Measurements from ENCODE around the gene KDM4C.

The KDM4C gene

DNA sequence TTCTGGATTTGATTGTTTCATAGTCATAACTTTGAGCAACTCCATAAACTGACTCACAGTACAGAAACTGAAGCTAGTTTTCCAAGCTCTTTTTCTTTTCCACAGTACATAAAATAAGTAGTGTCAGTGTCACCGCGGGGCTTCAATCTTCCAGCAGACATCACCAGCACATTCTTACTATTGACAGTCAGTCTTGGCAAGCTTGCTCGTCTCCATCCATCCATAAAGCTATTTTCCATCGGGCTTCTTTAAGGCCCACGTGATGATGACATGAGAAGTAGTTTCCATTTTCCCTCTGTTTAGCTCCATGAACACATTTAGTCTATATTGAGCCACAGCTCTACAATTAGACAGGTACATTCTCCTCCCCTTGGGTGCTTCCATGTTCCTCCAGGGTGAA is 443.4 kb downstream of the KDM4C start:
- no peak for DNase-seq (ENCODE audit: low read depth in 1 of 2, low spot score in 1 of 2)

DNA sequence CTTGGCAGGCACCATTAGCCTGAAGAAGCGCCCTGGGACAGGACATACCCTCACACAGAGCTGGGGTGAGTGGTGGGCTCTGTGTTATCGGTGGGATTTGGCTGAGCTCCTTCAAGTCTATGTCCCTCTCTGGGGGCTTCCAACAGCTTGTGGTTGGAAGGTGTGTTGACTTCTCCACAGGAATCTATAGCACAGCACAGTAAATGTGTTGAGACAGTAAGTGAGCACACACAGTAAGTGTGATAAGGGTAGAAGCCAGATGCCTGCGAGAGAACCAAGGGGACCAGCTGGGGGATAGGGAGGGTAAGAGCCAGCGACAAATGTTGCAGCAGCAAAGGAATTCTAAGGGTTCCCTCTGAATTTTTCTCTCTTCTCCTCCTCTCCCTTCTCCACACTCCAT is 448.0 kb downstream of the KDM4C start:
- DNase-seq (ENCODE audit: low read depth in 1 of 2, low spot score in 1 of 2): no peak

DNA sequence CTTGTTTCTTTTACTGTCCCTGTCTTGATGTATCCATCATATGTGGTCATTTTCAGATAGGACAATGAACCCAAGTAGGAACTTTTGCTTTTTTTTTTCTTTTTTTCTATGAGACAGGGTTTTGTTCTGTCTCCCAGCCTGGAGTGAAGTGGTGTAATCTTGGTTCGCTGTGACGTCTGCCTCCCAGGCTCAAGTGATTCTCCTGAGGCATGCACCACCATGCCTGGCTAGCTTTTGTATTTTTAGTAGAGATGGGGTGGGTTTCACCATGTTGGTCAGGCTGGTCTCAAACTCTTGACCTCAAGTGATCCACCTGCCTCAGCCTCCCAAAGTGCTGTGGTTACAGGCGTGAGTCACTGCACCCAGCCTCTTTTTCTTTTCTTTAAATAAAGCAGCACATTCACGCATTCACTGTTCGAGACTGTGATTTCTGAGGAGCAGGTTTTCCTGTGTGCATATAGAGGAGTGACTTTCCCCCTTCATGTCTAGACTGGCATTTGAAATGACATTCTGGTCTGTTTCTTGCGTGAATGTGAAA is 448.5 kb downstream of the KDM4C start:
- DNase-seq (ENCODE audit: low read depth in 1 of 2, low spot score in 1 of 2): no peak

DNA sequence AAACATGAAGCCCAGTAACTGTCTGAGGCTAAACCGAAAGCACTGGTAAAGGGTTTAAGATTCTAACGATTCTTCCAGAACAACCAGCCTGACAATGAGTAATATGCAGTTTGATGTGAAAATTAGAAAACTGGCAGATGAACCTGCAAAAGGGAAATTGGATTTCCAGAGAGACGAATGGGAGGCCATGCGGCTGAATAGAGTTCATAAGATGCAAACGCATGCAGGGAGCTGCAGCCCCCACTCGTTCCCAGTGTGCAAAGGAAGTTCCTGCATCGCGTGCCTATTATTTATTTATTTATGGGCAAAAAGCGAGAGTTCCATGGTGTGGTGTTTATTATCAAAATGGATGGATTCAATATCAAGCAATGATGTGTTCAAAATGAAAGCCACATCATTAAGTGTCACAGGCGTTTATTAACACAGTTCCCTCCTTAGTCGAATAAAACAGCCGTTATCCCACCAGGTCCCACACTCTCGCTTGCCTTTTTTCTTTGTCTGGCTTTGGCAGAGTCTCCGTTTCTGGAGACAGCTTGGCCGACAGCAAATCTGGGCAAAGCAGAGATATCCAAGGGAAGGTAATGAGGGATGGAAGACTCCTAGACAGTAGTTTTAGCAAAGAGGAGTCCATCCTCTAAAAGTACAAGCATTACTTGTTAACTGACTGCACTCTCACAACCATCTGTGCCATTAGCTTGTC is 451.4 kb downstream of the KDM4C start:
- no peak for DNase-seq (ENCODE audit: low read depth in 1 of 2, low spot score in 1 of 2)

DNA sequence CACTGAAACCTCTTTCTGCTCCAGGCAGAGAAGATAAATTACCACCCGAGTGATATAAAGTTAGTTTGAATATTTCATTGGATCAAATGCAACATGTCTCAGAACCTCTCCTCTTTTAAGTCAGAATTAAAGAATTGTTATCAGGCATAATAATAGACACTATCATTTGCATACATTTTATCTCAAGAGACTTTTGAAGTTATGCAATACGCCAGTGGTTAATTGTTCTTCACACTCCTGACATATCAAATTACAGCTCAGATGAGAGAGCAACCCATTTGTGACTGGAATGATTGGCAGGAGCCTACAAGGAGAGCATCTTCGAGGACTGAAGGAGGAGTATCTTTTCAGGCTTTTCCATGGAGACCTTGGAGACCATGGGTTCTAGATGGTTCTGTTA is 452.2 kb downstream of the KDM4C start:
- DNase-seq (ENCODE audit: low read depth in 1 of 2, low spot score in 1 of 2): no peak

DNA sequence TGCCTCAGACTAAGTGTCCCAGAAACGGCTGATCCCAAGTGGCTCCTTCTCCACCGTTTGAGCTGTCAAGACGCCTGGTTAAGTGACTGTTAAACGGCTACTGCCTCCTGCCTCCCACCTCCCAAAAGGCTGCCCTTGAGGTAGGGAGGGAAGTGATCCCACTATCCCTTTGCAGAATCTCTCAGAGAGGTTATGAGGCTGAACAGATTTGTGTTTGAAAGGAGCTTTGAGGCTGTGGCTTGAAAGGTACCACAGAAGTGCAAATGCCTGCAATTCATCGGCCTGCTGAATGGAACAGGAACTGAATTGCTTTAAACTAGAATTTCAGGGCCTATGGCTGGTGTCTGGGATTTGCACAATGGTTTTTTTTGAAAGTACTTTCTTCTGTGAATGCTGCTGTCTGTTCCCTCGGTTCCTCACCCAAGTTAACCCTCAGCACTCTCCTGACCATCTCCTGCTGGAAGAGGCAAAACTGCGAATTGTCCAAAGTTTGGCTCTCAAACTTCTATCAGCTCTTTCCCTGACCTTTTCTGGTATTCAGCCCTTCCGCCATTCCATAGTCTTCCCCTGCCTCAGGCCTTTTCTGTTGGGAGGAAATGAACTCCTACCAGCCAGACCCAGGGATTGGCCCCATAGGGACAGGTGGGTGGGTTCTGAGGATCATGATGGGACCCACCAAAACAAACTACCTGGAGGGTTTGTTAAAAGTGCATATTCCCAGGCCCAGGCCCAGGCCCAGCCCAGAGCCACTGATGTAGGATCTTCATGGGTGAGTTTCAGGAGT is 453.3 kb downstream of the KDM4C start:
- no peak for DNase-seq (ENCODE audit: low read depth in 1 of 2, low spot score in 1 of 2)

DNA sequence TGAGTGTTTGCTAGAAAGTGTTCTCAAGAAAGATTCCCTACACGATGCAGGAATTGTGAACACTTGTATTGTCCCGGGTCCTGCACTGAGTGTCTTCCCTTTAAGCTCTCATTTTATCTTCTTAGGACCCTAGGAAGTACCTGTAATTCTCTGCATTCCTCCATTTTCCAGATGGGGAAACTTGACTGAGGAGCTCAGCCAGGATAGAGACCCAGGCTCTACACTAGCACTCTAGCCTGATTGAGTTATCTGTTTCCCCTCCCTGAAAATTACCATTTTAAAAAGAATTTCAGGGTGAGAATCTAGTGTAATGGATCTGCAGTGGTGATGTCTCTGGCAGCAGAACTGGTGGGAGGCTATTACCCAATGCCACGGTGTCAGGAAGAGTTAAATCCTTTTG is 453.9 kb downstream of the KDM4C start:
- DNase-seq (ENCODE audit: low read depth in 1 of 2, low spot score in 1 of 2): no peak

DNA sequence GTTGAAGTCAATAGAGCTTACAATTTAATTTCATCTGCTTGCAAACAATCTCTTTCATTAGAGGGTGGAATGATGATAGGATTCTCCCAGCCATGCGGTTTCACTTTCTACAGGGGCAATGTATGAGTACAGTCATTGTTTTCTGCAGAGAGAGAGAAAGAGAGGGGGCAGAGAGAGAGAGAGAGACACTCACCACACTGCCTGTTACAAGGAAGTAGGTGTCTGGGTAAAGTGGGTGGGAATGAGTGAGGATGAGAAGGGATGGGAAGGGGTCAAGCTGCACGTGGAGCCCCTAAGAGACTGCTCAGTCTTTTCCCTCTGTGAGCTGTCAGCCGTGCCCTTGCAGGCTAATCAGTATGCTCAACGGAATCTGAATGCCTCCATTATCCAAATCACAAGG is 454.3 kb downstream of the KDM4C start:
- DNase-seq (ENCODE audit: low read depth in 1 of 2, low spot score in 1 of 2): no peak

DNA sequence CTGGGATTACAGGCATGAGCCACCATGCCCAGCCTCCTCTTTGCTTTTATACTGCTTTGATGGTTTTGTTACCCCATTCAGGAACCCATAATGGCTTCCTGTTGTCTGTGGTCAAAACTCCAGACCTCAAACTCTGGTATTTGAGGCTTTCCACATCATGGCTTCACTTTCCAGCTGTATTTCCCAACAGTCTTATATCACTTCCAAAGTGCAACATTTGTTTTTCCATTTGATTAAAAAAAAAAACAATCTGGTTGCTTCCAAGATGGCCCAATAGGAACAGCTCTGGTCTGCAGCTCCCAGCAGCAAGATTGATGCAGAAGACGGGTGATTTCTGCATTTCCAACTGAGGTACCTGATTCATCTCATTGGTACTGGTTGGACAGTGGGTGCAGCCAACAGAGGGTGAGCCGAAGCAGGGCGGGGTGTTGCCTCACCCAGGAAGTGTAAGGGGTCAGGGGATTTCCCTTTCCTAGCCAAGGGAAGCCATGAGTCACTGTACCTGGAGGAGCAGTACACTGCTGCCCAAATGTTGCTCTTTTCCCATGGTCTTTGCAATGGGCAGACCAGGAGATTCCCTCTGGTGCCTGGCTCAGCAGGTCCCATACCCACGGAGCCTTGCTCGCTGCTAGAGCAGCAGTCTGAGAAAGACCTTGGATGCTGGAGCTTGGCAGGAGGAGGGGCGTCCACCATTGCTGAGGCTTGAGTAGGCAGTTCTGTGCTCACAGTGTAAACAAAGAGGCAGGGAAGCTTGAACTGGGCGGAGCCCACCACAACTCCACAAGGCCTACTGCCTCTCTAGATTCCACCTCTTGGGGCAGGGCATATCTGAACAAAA is 458.4 kb downstream of the KDM4C start:
- no peak for DNase-seq (ENCODE audit: low read depth in 1 of 2, low spot score in 1 of 2)

DNA sequence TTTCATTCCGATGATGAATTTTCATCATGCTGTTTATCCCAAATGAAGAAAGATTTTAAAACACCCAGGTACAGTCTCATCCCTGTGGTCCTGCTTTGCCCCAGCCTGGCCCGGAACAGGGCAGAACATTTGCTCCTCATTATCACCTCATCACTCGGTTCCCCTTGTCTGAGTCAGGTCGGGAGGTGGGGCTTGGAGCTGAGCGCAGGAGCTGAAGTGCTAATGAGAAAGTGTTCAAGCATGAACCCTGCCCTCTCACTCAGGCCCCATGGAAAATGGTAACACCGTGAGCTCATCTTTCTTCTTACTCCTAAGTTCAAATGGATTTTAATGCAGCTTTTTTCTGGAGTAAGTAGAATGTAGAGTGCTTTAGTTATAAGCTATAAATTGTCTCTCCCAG is 466.2 kb downstream of the KDM4C start:
- no peak for DNase-seq (ENCODE audit: low read depth in 1 of 2, low spot score in 1 of 2)

Measured in activated T-helper 1 cell treated with anti-CD3 and anti-CD28 coated beads, Interleukin-2, amount 50 U/mL, for 16 hours (primary cell).